ENCODE measurements around the gene PXT1. TPM values are rescaled to one million over a fixed set of nuclear protein-coding genes. Genes with fewer than 3 reads are reported as not detected.

Gene PXT1
- total and polyA plus RNA-seq, 8 donors = not detected

DNA sequence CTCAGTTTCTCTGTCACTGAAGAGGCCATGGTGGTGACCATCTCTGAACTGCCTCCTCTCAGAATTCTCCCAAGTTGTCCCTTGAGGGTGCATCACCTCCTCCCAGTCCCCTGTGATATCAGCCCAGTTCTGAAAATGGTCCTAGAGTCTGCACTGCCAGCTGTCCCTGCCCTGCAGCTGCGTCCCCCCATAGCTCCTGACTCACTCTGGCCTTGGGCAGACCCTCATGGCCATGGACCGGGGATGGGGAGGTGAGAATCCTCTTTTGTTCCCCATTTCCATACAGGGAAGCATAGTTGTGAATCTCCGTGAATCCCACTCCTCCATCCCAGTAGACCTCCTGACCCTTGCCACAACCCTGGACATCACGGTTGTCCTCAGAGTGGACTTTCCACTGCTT, 59.7 kb downstream of the PXT1 start:
- H3K4me1 ChIP-seq = peaks cover 0 to 22% (median 18%) of the 10 kb centered on the region in 4 donors
- H3K27me3 ChIP-seq = peaks cover 0 to 12% (median 0%) of the 10 kb centered on the region in 3 donors
- H3K9me3 ChIP-seq = no peaks in the 10 kb centered on the region
- H3K36me3 ChIP-seq = no peaks in the 10 kb centered on the region
- no peak overlapping the region for H3K4me3 ChIP-seq
- 51 to 80% (median 65%) methylated on average over 4 of the region's 4 CpGs for WGBS, 5 donors
- DNase-seq = no peak
- no peak for TF ChIP-seq POLR2AphosphoS5 (IDR thresholded peaks at IDR 0.05)
- TF ChIP-seq EP300 (IDR thresholded peaks at IDR 0.05) = no peak
- no peak for TF ChIP-seq CTCF (IDR thresholded peaks at IDR 0.05)
- no peak for TF ChIP-seq POLR2A (IDR thresholded peaks at IDR 0.05)
- intact Hi-C loops (cut with DNase I; ENCODE audit: low total_unique reads) = no loop called here
- H3K27ac ChIP-seq = no peak overlapping the region

DNA sequence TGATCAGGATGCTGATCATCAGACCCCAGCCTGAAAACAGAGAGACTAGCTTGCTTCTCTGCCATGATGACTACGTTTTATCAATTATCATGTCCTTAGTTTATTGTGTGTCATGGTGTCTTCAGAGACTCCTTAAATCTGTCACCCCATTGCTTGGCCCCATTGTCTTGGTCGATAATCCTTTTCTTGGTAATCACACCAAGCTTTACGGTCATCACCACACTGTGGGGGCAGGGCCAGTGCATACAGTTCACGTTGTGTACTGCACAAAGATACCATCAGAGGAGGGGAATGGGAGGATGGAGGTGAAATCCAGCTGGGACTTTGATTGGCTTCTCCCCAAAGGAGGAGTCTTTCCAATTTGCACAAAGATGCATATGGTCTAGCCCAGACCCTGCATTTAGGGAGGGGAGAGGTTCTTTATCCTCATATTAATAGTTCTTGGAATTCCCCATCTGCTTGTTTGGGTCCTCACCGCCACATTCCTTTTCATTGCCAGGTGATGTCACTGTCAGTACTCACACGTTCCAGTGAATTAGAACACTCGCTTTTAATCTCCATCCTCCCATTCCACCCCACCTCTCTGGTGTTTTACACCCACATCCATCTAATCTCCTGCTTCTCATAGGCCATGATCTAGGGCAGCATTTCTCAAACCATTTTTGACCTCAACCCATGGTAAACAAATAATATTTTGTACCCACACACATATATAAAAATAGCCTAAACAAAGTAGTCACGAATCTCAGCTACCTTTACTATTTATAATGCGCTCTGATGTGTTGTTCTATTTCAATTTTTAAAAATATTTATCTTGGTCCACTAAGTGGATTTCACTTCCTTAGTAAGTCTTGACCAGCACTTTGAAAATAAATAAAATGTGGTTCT, 60.9 kb downstream of the PXT1 start:
- Histone ChIP-seq H3K27me3 (peaks cover 0 to 2% (median 0%) of the 10 kb centered on the region in 3 donors), H3K4me1 (peaks cover 0 to 10% (median 6%) of the 10 kb centered on the region in 4 donors), H3K4me3 (no peak overlapping the region), H3K36me3 (no peaks in the 10 kb centered on the region), H3K9me3 (no peaks in the 10 kb centered on the region), H3K27ac (no peak overlapping the region)
- 73 to 82% (median 77%) methylated on average over 9 of the region's 9 CpGs for WGBS, 5 donors
- no peak for DNase-seq
- intact Hi-C loops (cut with DNase I; ENCODE audit: low total_unique reads) = no loop called here
- TF ChIP-seq POLR2A (IDR thresholded peaks at IDR 0.05) (no peak), POLR2AphosphoS5 (IDR thresholded peaks at IDR 0.05) (no peak), EP300 (IDR thresholded peaks at IDR 0.05) (no peak), CTCF (IDR thresholded peaks at IDR 0.05) (no peak)

DNA sequence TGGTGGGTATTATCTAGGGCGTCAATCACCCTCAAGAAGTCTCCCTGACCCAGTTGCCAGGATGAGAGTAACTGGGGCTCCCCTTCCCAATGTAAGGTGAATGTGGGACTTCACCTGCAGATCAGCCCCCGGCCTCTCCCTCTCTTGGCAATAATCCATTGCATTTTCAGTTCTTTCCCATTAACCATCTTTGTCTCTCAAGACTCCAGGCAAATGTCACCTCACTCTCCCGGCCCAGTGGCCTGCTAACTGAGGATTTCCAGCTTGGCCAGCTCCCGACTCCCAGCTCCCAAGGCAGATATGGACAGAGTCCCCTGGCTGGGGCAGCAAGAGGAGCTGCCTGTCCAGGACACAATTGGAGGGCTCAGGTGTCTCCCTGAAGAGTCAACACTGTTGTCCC, 62.5 kb downstream of the PXT1 start:
- Histone ChIP-seq H3K27me3 (no peaks in the 10 kb centered on the region), H3K27ac (no peak overlapping the region), H3K4me3 (no peak overlapping the region), H3K4me1 (no peaks in the 10 kb centered on the region), H3K9me3 (no peaks in the 10 kb centered on the region), H3K36me3 (peaks cover 0 to 6% (median 0%) of the 10 kb centered on the region in 4 donors)
- WGBS, 5 donors = 90 to 96% (median 95%) methylated on average over 4 of the region's 4 CpGs
- no peak for DNase-seq
- intact Hi-C loops (cut with DNase I; ENCODE audit: low total_unique reads) = no loop called here
- TF ChIP-seq POLR2AphosphoS5 (IDR thresholded peaks at IDR 0.05) = no peak
- TF ChIP-seq POLR2A (IDR thresholded peaks at IDR 0.05) = no peak
- TF ChIP-seq CTCF (IDR thresholded peaks at IDR 0.05) = no peak
- no peak for TF ChIP-seq EP300 (IDR thresholded peaks at IDR 0.05)

- TF ChIP-seq EP300 (IDR thresholded peaks at IDR 0.05) (no peak), CTCF (IDR thresholded peaks at IDR 0.05) (no peak), POLR2A (IDR thresholded peaks at IDR 0.05) (no peak), POLR2AphosphoS5 (IDR thresholded peaks at IDR 0.05) (no peak)
- DNase-seq = no peak
- no peak overlapping the region for H3K27ac ChIP-seq
- H3K4me3 ChIP-seq = no peak overlapping the region
- intact Hi-C loops (cut with DNase I; ENCODE audit: low total_unique reads) = no loop called here
- H3K9me3 ChIP-seq = no peaks in the 10 kb centered on the region
- H3K27me3 ChIP-seq = no peaks in the 10 kb centered on the region
- H3K36me3 ChIP-seq = peaks cover 0 to 6% (median 0%) of the 10 kb centered on the region in 4 donors
- 93 to 95% (median 94%) methylated on average over 10 of the region's 10 CpGs for WGBS, 5 donors
- no peaks in the 10 kb centered on the region for H3K4me1 ChIP-seq
These were observed 63.7 kb downstream of the PXT1 start for GRCh38 chr6:36378936-36379335.
